Endothelial cell of umbilical vein (primary cell): ENCODE data around the gene RBKS. TPM values are rescaled to one million over a fixed set of nuclear protein-coding genes. Genes with fewer than 3 reads are reported as not detected.

Source experiments
- BruUV-seq: library from RNA; stranded (reverse); fragments of 400-500 nt; replicated peaks from 2 replicates; lab custom pipeline; 2021; lab: Mats Ljungman, UMichigan
- CTCF ChIA-PET: fragments of 300-600, 350-600 bp; sonication (Branson Sonifier 250); formaldehyde crosslinking; loops from one replicate; lab custom pipeline; 2021; ENCODE audit warnings: antibody characterized with exemption, inconsistent platforms; lab: Charles Lee
- POLR2A ChIA-PET: fragments of 300-600, 350-600 bp; sonication (Branson Sonifier 250); formaldehyde crosslinking; loops from one replicate; lab custom pipeline; 2021; ENCODE audit warnings: antibody characterized with exemption, inconsistent platforms; lab: Charles Lee
- DNase-seq: peaks from one replicate; pipeline ENCODE4 v3.0.0-alpha.2; 2011; ENCODE audit warnings: low read depth, low spot score
- FAIRE-seq: peaks from 2 replicates; lab custom pipeline; 2011; peaks lifted over from hg19 to GRCh38; lab: Jason Lieb, UNC
- H2AFZ ChIP-seq: 2 replicates; pipeline ENCODE4 v1.6.0; 2012; ENCODE audit warnings: low read depth, low read length, control low read depth, inconsistent platforms
- H3K27ac ChIP-seq: 2 replicates; pipeline ENCODE4 v1.5.1; 2011; ENCODE audit warnings: low read depth, mild to moderate bottlenecking, control low read depth, low read length, moderate library complexity; ENCODE audit not compliant: insufficient read depth
- H3K27me3 ChIP-seq, 2 experiments: 2 replicates each; pipeline versions ENCODE4 v1.6.0 to v1.6.1; 2011; ENCODE audit warnings: low read length in 2 of 2, mixed read lengths in 1 of 2; ENCODE audit not compliant: control insufficient read depth in 2 of 2, insufficient read depth in 2 of 2
- H3K36me3 ChIP-seq, 2 experiments: 2 replicates in 1 of 2; 3 replicates in 1 of 2; pipeline ENCODE4 v1.5.1; 2011; ENCODE audit warnings: low read length in 2 of 2, mild to moderate bottlenecking in 1 of 2, moderate library complexity in 1 of 2; ENCODE audit not compliant: control insufficient read depth in 2 of 2, insufficient read depth in 2 of 2; ENCODE audit errors: extremely low read depth in 1 of 2
- H3K4me1 ChIP-seq: 3 replicates; pipeline ENCODE4 v1.5.1; 2011; ENCODE audit warnings: mild to moderate bottlenecking, low read length; ENCODE audit not compliant: control insufficient read depth, insufficient read depth; ENCODE audit errors: extremely low read depth
- H3K4me2 ChIP-seq: 2 replicates; pipeline ENCODE4 v1.6.1; 2011; ENCODE audit warnings: low read length, control low read depth, mixed read lengths; ENCODE audit not compliant: insufficient read depth
- H3K4me3 ChIP-seq, 3 experiments: fragments of 200-600 bp in 1 of 3; sonication (generic), shearing (Covaris generic) in 1 of 3; replicated peaks in 1 of 3; 2 replicates each; pipeline ENCODE4 v1.5.1; 2011 to 2016; ENCODE audit warnings: control low read depth in 3 of 3, low read length in 3 of 3, mild to moderate bottlenecking in 2 of 3, inconsistent platforms in 1 of 3, low read depth in 1 of 3, moderate library complexity in 1 of 3; ENCODE audit not compliant: insufficient read depth in 1 of 3
- H3K79me2 ChIP-seq: 2 replicates; pipeline ENCODE4 v1.6.0; 2012; ENCODE audit warnings: low read length, inconsistent platforms; ENCODE audit not compliant: control insufficient read depth, insufficient read depth
- H3K9ac ChIP-seq: replicated peaks from 2 replicates; pipeline ENCODE3; 2011; ENCODE audit warnings: low read length, control low read depth; ENCODE audit not compliant: insufficient read depth; ENCODE audit errors: extremely low read depth
- H3K9me1 ChIP-seq: replicated peaks from 3 replicates; pipeline ENCODE4 v1.6.0; 2011; ENCODE audit warnings: mild to moderate bottlenecking, low read length; ENCODE audit not compliant: control insufficient read depth, insufficient read depth; ENCODE audit errors: extremely low read depth
- H3K9me3 ChIP-seq: replicated peaks from 2 replicates; pipeline ENCODE4 v1.5.1; 2012; ENCODE audit warnings: low read length, inconsistent platforms; ENCODE audit not compliant: control insufficient read depth, insufficient read depth
- H4K20me1 ChIP-seq: replicated peaks from 2 replicates; pipeline ENCODE3; 2011; ENCODE audit warnings: mild to moderate bottlenecking, low read length; ENCODE audit not compliant: control insufficient read depth, insufficient read depth; ENCODE audit errors: extremely low read depth
- CTCF ChIP-seq, 2 donors: IDR thresholded peaks; 1 replicate in 1 of 2; 2 replicates in 1 of 2; pipeline ENCODE4 v1.5.1; 2011; ENCODE audit warnings: low read length in 2 of 2, mild to moderate bottlenecking in 2 of 2, moderate library complexity in 2 of 2, control low read depth in 1 of 2, inconsistent platforms in 1 of 2, low read depth in 1 of 2; ENCODE audit not compliant: insufficient read depth in 1 of 2; ENCODE audit errors: extremely low read depth in 1 of 2
- EZH2 ChIP-seq: IDR thresholded peaks from 2 replicates; pipeline ENCODE4 v1.6.1; 2012; ENCODE audit warnings: borderline replicate concordance, low read depth, mild to moderate bottlenecking, moderate library complexity, low read length, inconsistent platforms; ENCODE audit not compliant: severe bottlenecking
- FOS ChIP-seq: IDR thresholded peaks from 2 replicates; pipeline ENCODE4 v1.6.1; 2011; ENCODE audit warnings: mild to moderate bottlenecking, low read length, moderate library complexity, borderline replicate concordance; ENCODE audit not compliant: insufficient read depth
- GATA2 ChIP-seq: IDR thresholded peaks from 2 replicates; pipeline ENCODE4 v1.7.0; 2011; ENCODE audit warnings: low read depth, mild to moderate bottlenecking, moderate library complexity, mixed read lengths, low read length; ENCODE audit not compliant: insufficient read length, insufficient read depth
- JUN ChIP-seq: IDR thresholded peaks from 2 replicates; pipeline ENCODE4 v1.6.1; 2011; ENCODE audit warnings: borderline replicate concordance, low read depth; ENCODE audit not compliant: insufficient read length, insufficient read depth
- MYC ChIP-seq: IDR thresholded peaks from one replicate; pipeline ENCODE4 v1.6.1; 2011; ENCODE audit warnings: mild to moderate bottlenecking, low read depth, low read length
- POLR2A ChIP-seq: IDR thresholded peaks from 2 replicates; pipeline ENCODE4 v1.6.1; 2012; ENCODE audit warnings: low read depth, mild to moderate bottlenecking, control low read depth, low read length
- POLR2AphosphoS5 ChIP-seq: IDR thresholded peaks from 2 replicates; pipeline ENCODE4 v1.6.1; 2012; ENCODE audit warnings: low read depth, mild to moderate bottlenecking, control low read depth, low read length, moderate library complexity; ENCODE audit not compliant: insufficient read depth
- dilution Hi-C: fragments of 300-500 bp; cut with MboI; formaldehyde crosslinking; loops from one replicate; pipeline ENCODE4 v1.15.0; 2019; ENCODE audit warnings: low sequenced_read_pairs; ENCODE audit not compliant: extremely low pct_ligation_motif_present
- intact Hi-C: fragments of 100-400 bp; cut with micrococcal nuclease; formaldehyde crosslinking; loops from one replicate; pipeline ENCODE4 v1.10.0; 2022
- polyA plus RNA-seq, 4 experiments: library from polyadenylated mRNA; depleted of rRNA in 3 of 4; stranded (reverse) in 3 of 4; unstranded in 1 of 4; fragments of >200 nt; gene quantifications; 2 replicates each; pipeline versions ENCODE4 v1.2.1 to v1.2.3, GENCODE V29; 2011 to 2012; ENCODE audit warnings: missing spikeins in 1 of 4
- total RNA-seq: library from RNA; stranded (reverse); gene quantifications from 2 replicates; pipeline ENCODE4 v1.2.3, GENCODE V29; 2021
- TF ChIP-seq, protein P1 (sequence below): IDR thresholded peaks from 2 replicates; pipeline ENCODE4 v1.6.1; 2011; ENCODE audit not compliant: insufficient read depth, insufficient read length

The RBKS gene
- total and polyA plus RNA-seq, 2 donors (not counting 3 experiments of a cell fraction or from before 2014, with no cell fraction given), result 0.64 to 1.8 TPM

- Histone ChIP-seq H4K20me1 (no peaks in the 10 kb centered on the region), H3K9me1 (no peaks in the 10 kb centered on the region), H2AFZ (no peak overlapping the region), H3K27ac (no peak overlapping the region), H3K4me1 (peaks cover 11% of the 10 kb centered on the region), H3K4me3 (no peak overlapping the region), H3K9me3 (no peaks in the 10 kb centered on the region), H3K4me2 (no peak overlapping the region), H3K79me2 (no peaks in the 10 kb centered on the region), H3K9ac (no peak overlapping the region), H3K27me3 (no peaks in the 10 kb centered on the region), H3K36me3 (no peaks in the 10 kb centered on the region)
- dilution Hi-C loops, result no loop called here
- no peak for FAIRE-seq
- TF ChIP-seq, protein P1, sequence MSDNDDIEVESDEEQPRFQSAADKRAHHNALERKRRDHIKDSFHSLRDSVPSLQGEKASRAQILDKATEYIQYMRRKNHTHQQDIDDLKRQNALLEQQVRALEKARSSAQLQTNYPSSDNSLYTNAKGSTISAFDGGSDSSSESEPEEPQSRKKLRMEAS, result no peak
- TF ChIP-seq CTCF (IDR thresholded peaks at IDR 0.05; ENCODE audit: extremely low read depth in 1 of 2, insufficient read depth in 1 of 2, low read depth in 1 of 2, low read length in 2 of 2) (no peak), EZH2 (no peak), JUN (no peak), GATA2 (no peak), POLR2A (no peak), FOS (no peak), MYC (no peak), POLR2AphosphoS5 (no peak)
- CTCF ChIA-PET, result interaction anchor here (0.6 to 1.3 kb wide), 2 partner anchors 11 to 15 kb away, joined by 3 to 4 read pairs; no protein-coding TSS in a partner anchor
- POLR2A ChIA-PET, result no interaction called here
- intact Hi-C loops, result no loop called here
- peak; percentile 63 for DNase-seq
- no TSS peak for BruUV-seq
These were observed 25.7 kb upstream of the RBKS start for GRCh38 chr2:27915874-27916273.
